Muscle of leg (tissue), 11 donors: Measurements from ENCODE around the gene ADAM11. TPM values are rescaled to one million over a fixed set of nuclear protein-coding genes. Genes with fewer than 3 reads are reported as not detected.

Experiments used
- DNase-seq: peaks from one replicate; pipeline ENCODE4 v3.0.0; 2013
- H3K27ac ChIP-seq: one replicate; pipeline ENCODE4 v1.5.1; 2013; ENCODE audit warnings: mild to moderate bottlenecking, low read length, control low read depth
- H3K27me3 ChIP-seq: one replicate; pipeline ENCODE4 v1.6.1; 2013; ENCODE audit warnings: low read length; ENCODE audit not compliant: control insufficient read depth, insufficient read depth
- H3K36me3 ChIP-seq: one replicate; pipeline ENCODE4 v1.6.1; 2013; ENCODE audit warnings: low read length; ENCODE audit not compliant: control insufficient read depth, insufficient read depth
- H3K4me1 ChIP-seq: one replicate; pipeline ENCODE4 v1.6.1; 2013; ENCODE audit warnings: low read length; ENCODE audit not compliant: control insufficient read depth, insufficient read depth
- H3K4me3 ChIP-seq: one replicate; pipeline ENCODE4 v1.5.1; 2013; ENCODE audit warnings: low read length, control low read depth
- H3K9me3 ChIP-seq: replicated peaks from 2 replicates; pipeline ENCODE4 v1.6.1; 2013; ENCODE audit warnings: low read depth, low read length; ENCODE audit not compliant: control insufficient read depth
- WGBS: methylation state at CpG from one replicate; pipeline ENCODE4 v1.1.5; 2013; ENCODE audit warnings: missing lambda C conversion rate; ENCODE audit not compliant: insufficient coverage; 5-methylcytosine and 5-hydroxymethylcytosine counted together
- polyA plus RNA-seq, 8 donors: library from polyadenylated mRNA; unstranded; fragments of 120-200 nt; gene quantifications; one replicate each; pipeline versions ENCODE4 v1.2.1 to v1.2.3, GENCODE V29; 2013; ENCODE audit warnings: inconsistent platforms in 1 of 8, low replicate concordance in 1 of 8; ENCODE audit not compliant: insufficient read length in 8 of 8, insufficient read depth in 1 of 8
- total RNA-seq: library from RNA; stranded (reverse); fragments of 120-200 nt; gene quantifications from one replicate; pipeline ENCODE4 v1.2.4, GENCODE V29; 2013

The ADAM11 gene
- total and polyA plus RNA-seq, 9 donors, result 1.3 to 4.3 (median 2.3) TPM

GRCh38 chr17:44775838-44776621 is 17.2 kb downstream of the ADAM11 start:
- no peaks in the 10 kb centered on the region for H3K36me3 ChIP-seq
- no peak for DNase-seq
- WGBS, result 7% methylated on average over 35 of the region's 43 CpGs
- H3K4me3 ChIP-seq, result peak overlapping the region; percentile 56
- H3K4me1 ChIP-seq, result peaks cover 46% of the 10 kb centered on the region
- H3K27me3 ChIP-seq, result peaks cover 16% of the 10 kb centered on the region
- H3K9me3 ChIP-seq, result no peaks in the 10 kb centered on the region
- no peak overlapping the region for H3K27ac ChIP-seq

- H3K27ac ChIP-seq, result no peak overlapping the region
- no peaks in the 10 kb centered on the region for H3K9me3 ChIP-seq
- no peak overlapping the region for H3K4me3 ChIP-seq
- WGBS, result 91% methylated on average over 16 of the region's 19 CpGs
- H3K36me3 ChIP-seq, result no peaks in the 10 kb centered on the region
- DNase-seq, result no peak
- H3K27me3 ChIP-seq, result peaks cover 16% of the 10 kb centered on the region
- peaks cover 50% of the 10 kb centered on the region for H3K4me1 ChIP-seq
Observed at GRCh38 chr17:44776628-44777393, 18.0 kb downstream of the ADAM11 start.

- WGBS, result 78% methylated on average over 20 of the region's 20 CpGs
- peaks cover 16% of the 10 kb centered on the region for H3K27me3 ChIP-seq
Observed at GRCh38 chr17:44777394-44778348, 18.9 kb downstream of the ADAM11 start.

GRCh38 chr17:44778656-44779210 is 19.9 kb downstream of the ADAM11 start:
- 26% methylated on average over 6 of the region's 10 CpGs for WGBS
- Histone ChIP-seq H3K4me3 (no peak overlapping the region), H3K9me3 (no peaks in the 10 kb centered on the region), H3K4me1 (peaks cover 53% of the 10 kb centered on the region), H3K27me3 (peaks cover 16% of the 10 kb centered on the region), H3K36me3 (no peaks in the 10 kb centered on the region), H3K27ac (no peak overlapping the region)
- DNase-seq, result no peak

More at GRCh38 chr17:44777394-44778348, 18.9 kb downstream of the ADAM11 start:
- DNase-seq, result no peak
- H3K36me3 ChIP-seq, result no peaks in the 10 kb centered on the region
- no peak overlapping the region for H3K4me3 ChIP-seq
- H3K4me1 ChIP-seq, result peaks cover 53% of the 10 kb centered on the region
- H3K9me3 ChIP-seq, result no peaks in the 10 kb centered on the region
- H3K27ac ChIP-seq, result no peak overlapping the region

- peak; percentile 88 for DNase-seq
Observed at GRCh38 chr17:44779211-44780025, 20.6 kb downstream of the ADAM11 start.

GRCh38 chr17:44780161-44780560 is 21.4 kb downstream of the ADAM11 start:
- Histone ChIP-seq H3K9me3 (no peaks in the 10 kb centered on the region), H3K4me3 (no peak overlapping the region), H3K27me3 (peaks cover 9% of the 10 kb centered on the region), H3K4me1 (peaks cover 45% of the 10 kb centered on the region), H3K27ac (no peak overlapping the region), H3K36me3 (no peaks in the 10 kb centered on the region)
- WGBS, result 91% methylated on average over 5 of the region's 12 CpGs
- no peak for DNase-seq

More at GRCh38 chr17:44779211-44780025, 20.6 kb downstream of the ADAM11 start:
- Histone ChIP-seq H3K4me3 (peak overlapping the region; percentile 39), H3K36me3 (no peaks in the 10 kb centered on the region), H3K4me1 (peaks cover 52% of the 10 kb centered on the region), H3K27me3 (peaks cover 11% of the 10 kb centered on the region), H3K9me3 (no peaks in the 10 kb centered on the region), H3K27ac (peak overlapping the region; percentile 0)
- WGBS, result 14% methylated on average over 27 of the region's 36 CpGs

GRCh38 chr17:44780845-44781480 is 22.2 kb downstream of the ADAM11 start:
- Histone ChIP-seq H3K27ac (peak overlapping the region; percentile 86), H3K4me3 (no peak overlapping the region), H3K27me3 (peaks cover 9% of the 10 kb centered on the region), H3K4me1 (peaks cover 46% of the 10 kb centered on the region), H3K36me3 (no peaks in the 10 kb centered on the region), H3K9me3 (no peaks in the 10 kb centered on the region)
- DNase-seq, result no peak
- WGBS, result 70% methylated on average over 13 of the region's 14 CpGs

GRCh38 chr17:44781551-44782325 is 22.9 kb downstream of the ADAM11 start:
- Histone ChIP-seq H3K4me3 (no peak overlapping the region), H3K9me3 (no peaks in the 10 kb centered on the region), H3K27ac (peak overlapping the region; percentile 86), H3K4me1 (peaks cover 46% of the 10 kb centered on the region), H3K36me3 (no peaks in the 10 kb centered on the region), H3K27me3 (peaks cover 9% of the 10 kb centered on the region)
- 27% methylated on average over 12 of the region's 17 CpGs for WGBS
- peak; percentile 91 for DNase-seq
